NCI-H460 (cell line): Measurements from ENCODE around the gene PCYT2. TPM values are rescaled to one million over a fixed set of nuclear protein-coding genes. Genes with fewer than 3 reads are reported as not detected.
"Not testable (repeated sequence)": the region's sequence is repeated elsewhere in the genome, so short reads cannot be mapped to it uniquely, and the experiment has no call there.

Source experiments
- DNase-seq: peaks from one replicate; pipeline ENCODE4 v3.0.0-alpha.2; 2016; ENCODE audit warnings: low read depth; ENCODE audit errors: extremely low read depth
- polyA plus RNA-seq: library from polyadenylated mRNA; depleted of rRNA; stranded (reverse); fragments of >200 nt; gene quantifications from 2 replicates; pipeline ENCODE4 v1.2.3, GENCODE V29; 2014; cell fraction: nucleus; rRNA removed
- total RNA-seq: library from RNA; depleted of rRNA; stranded (reverse); fragments of >200 nt; shearing (Covaris generic); gene quantifications from 2 replicates; pipeline ENCODE4 v1.2.3, GENCODE V29; 2014; rRNA removed

PCYT2 gene
- total RNA-seq = 2.7 and 3.4 TPM in 2 replicates
- polyA plus RNA-seq = 75.2 and 85.5 TPM in 2 replicates

GRCh38 chr17:81911277-81911961, at the start of gene PCYT2:
Gene PCYT2 (minus strand): TSS chr17:81911399. CDS start chr17:81911355, 44 bp downstream.
- peak; percentile 91 for DNase-seq

DNA sequence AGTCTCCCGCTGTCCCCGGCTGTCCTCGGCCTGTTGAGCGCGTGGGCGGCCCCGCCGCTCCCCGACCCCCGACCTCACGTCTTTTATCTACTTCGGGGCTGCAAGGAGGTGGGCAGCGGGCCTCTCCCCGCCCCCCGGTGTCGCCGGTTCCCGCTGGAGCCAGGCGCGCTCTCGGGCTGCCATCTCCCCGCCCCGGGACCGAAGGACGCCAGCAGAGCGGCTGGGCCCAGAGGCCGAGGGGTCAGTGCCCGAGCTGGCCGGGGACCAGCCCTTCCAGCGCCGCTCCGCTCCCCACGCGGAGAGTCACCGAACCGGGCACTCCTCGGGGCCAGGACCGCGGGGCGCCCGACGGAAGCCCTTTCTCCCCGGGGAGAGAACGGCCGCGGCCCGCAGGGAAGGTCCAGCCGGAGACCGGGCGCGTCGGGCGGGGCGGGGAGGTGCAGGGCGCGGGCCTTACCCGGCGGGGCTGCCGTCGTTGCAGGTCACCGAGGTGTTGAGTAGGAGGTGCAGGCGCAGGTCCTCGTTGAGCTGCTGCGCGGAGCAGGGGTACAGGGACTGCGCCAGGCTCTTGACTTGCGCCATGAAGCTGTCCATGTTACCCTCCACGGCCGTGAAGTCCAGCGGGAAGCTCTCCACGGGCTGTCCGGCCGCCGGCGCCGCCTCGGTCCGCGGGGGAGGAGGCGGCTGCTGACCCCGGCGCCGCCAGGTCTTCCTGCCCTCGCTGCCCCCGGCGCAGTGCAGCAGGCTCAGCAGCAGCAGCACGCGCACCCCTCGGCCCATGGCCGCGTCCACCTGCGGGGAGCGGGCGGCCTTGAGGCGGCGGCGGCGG, 49.1 kb upstream of the PCYT2 start:
- no peak for DNase-seq

DNA sequence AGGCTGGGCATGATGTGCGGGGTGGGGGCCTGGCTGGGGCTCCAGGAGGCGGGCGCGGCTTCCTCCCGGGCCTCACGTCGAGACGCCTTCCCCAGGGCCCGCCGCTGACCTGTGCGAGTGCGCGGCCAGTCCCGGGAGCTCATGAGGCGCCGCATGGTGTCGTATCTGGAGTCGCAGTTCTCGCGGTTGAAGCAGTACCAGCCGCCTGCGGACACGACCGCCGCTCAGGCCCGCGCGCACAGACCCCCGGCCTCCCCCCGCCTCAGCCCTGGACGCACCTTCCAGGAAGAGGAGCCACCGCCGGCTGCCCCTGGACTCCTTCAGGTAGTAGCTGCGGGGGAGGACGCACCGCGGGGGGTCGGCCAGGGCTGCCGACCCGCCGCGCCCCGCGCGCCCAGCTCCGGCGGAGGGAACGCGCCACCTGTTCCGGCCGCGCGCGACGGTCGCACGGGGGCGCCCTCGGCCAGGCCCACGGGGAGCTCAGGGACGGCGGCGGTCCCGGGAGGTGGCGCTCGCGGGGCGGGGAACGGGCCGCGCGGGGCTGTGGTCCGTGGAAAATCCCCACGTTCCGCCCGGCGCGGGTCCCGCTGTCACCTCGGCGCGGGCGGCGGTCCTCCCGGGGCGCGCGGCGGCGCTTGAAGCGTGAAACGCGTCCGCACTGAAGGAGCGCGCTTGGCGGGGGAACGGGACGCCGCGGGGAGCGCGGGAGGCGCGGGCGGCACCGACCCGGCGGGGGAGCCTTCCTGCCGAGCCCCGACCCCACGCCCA, 48.3 kb upstream of the PCYT2 start:
- peak; percentile 42 for DNase-seq

- no peak for DNase-seq
Measured at GRCh38 chr17:81958633-81959342, 47.6 kb upstream of the PCYT2 start.

- no peak for DNase-seq
Measured at GRCh38 chr17:81957691-81958432, 46.7 kb upstream of the PCYT2 start.

- no peak for DNase-seq
Measured at GRCh38 chr17:81956607-81957589, 45.7 kb upstream of the PCYT2 start.

- DNase-seq = no peak
Measured at GRCh38 chr17:81955756-81956544, 44.8 kb upstream of the PCYT2 start.

DNA sequence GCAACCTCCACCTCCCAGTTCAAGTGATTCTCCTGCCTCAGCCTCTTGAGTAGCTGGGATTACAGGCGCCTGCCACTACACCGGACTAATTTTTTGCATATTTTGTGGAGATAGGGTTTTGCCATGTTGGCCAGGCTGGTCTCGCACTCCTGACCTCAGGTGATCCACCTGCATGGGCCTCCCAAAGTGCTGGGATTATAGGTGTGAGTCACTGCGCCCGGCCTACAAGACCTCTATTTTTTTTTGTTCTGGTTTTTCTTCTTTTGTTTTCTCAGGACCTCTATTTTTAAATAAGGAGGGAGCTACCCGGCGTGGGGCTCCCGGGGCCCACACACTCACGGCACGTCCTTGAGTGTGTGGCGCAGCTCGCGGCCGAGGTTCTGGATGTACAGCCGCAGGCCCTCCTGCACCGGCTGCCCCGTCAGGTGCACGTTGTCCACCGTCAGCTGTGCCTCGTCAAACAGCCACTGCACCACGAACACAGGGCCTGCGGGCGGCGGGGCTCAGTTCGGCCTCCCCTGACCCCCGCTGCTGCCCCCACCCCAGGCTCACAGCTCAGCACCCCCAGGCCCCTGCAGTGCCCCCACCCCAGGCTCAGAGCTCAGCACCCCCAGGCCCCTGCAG, 44.0 kb upstream of the PCYT2 start:
- no peak for DNase-seq

DNA sequence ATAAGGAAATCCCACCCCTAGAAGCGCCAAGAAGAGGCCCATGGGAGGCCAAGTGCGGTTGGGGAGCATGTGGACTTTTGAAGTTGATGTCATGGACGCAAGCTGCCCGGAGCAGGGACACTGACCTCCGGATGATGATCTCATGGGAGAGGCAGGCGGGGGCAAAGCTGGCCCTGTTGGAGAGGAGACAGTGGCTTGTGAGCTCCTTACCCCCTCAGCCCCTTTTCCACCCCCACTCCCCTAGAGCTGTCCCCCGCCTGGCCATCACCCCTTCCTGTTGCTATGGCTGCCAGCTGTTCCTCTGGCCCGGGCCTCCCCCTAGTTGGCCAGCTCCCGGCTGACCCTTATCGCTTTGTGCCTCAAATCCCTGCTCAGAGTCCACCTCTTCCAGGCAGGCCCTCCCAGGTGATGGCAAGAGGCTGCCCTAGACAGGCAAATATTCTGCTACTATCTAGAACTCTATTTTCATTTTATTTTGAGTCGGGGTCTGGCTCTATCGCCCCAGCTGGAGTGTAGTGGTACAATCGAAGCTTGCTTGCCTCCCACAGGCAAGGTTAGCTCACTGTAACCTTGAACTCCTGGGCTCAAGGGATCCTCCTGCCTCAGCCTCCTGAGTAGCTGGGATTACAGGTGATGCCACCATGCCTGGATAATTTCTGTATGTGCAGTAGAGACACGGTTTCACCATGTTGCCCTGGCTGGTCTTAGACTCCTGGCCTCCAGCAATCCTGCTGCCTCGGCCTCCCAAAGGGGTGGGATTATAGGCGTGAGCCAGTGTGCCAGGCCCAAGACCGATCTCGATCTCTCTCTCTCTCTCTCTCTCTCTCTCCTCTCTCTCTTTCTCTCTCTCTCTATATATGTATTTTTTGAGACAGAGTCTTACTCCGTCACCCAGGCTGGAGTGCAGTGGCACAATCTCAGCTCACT, 43.2 kb upstream of the PCYT2 start:
- DNase-seq = no peak

- not testable (repeated sequence) for DNase-seq
Measured at GRCh38 chr17:81953443-81953842, 42.2 kb upstream of the PCYT2 start.

DNA sequence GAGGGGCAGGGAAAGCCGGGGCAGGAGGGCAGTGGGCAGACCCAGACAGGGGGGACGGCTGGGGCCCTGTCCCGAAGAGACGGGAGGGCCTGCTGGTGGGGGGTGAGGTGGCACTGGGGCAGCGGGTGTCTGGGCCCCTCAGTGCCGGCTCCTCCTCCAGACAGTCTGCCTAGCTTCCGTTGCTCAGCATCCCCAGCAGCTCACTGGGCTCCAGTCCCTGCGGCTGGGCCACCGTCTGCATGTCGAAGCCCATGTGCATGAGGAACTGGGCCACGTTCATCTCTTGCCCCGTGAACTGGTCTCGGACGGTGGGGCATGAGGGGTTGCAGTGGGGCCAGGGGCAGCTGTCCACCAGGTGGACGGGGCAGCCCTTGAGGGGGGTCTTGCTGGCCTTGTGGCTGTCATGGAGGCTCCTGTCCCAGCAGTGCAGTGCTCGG, 41.6 kb upstream of the PCYT2 start:
- DNase-seq = no peak

- no peak for DNase-seq
Measured at GRCh38 chr17:81951785-81952684, 40.8 kb upstream of the PCYT2 start.

- DNase-seq = no peak
Measured at GRCh38 chr17:81950501-81950900, 39.3 kb upstream of the PCYT2 start.

GRCh38 chr17:81948635-81949378, 37.6 kb upstream of the PCYT2 start:
- DNase-seq = no peak
